GM12878 (cell line): Measurements from ENCODE around the gene SV2A. TPM values are rescaled to one million over a fixed set of nuclear protein-coding genes. Genes with fewer than 3 reads are reported as not detected.

Source experiments
- ATAC-seq: fragments of 200-7000 bp; cut with Tn5 transposase; 3 replicates; pipeline ENCODE4 v1.9.1; 2020; ENCODE audit warnings: mild to moderate bottlenecking, moderate library complexity
- BruUV-seq: library from RNA; stranded (reverse); fragments of 400-500 nt; replicated peaks from 2 replicates; lab custom pipeline; 2021; lab: Mats Ljungman, UMichigan
- CTCF ChIA-PET: fragments of 300-600 bp; sonication (Branson Sonifier 250); formaldehyde crosslinking; extraction: SDS; loops from one replicate; lab custom pipeline; 2021; ENCODE audit warnings: inconsistent platforms; lab: Yijun Ruan, JAX
- POLR2A ChIA-PET: fragments of 350-600 bp; formaldehyde crosslinking; extraction: SDS; loops from one replicate; lab custom pipeline; 2021; ENCODE audit warnings: inconsistent platforms; lab: Charles Lee
- RAD21 ChIA-PET: fragments of 300-600 bp; sonication (Branson Sonifier 250); formaldehyde crosslinking; loops from one replicate; lab custom pipeline; 2023; ENCODE audit warnings: antibody characterized with exemption; ENCODE audit not compliant: unreplicated experiment; lab: Charles Lee
- SMC1A ChIA-PET: fragments of 300-600 bp; sonication (Branson Sonifier 250); formaldehyde crosslinking; loops from one replicate; lab custom pipeline; 2023; ENCODE audit not compliant: unreplicated experiment, uncharacterized antibody; lab: Charles Lee
- DNase-seq: peaks from one replicate; pipeline ENCODE4 v3.0.0-alpha.2; 2011; ENCODE audit warnings: low read depth, low spot score
- FAIRE-seq: peaks from 3 replicates; lab custom pipeline; 2011; peaks lifted over from hg19 to GRCh38; lab: Jason Lieb, UNC
- H2AFZ ChIP-seq: 2 replicates; pipeline ENCODE4 v1.6.0; 2011; ENCODE audit warnings: low read depth, low read length, control low read depth; ENCODE audit not compliant: control insufficient read depth
- H3K27ac ChIP-seq: 2 replicates; pipeline ENCODE4 v1.5.1; 2011; ENCODE audit warnings: control low read depth; ENCODE audit not compliant: control insufficient read depth, insufficient read depth
- H3K27me3 ChIP-seq, 2 experiments: replicated peaks in 1 of 2; 2 replicates each; pipeline versions ENCODE4 v1.6.0 to v1.6.1; 2011; ENCODE audit warnings: low read length in 1 of 2; ENCODE audit not compliant: control insufficient read depth in 2 of 2, insufficient read depth in 2 of 2
- H3K36me3 ChIP-seq, 2 experiments: 2 replicates each; pipeline ENCODE4 v1.5.1; 2011; ENCODE audit warnings: low read length in 1 of 2; ENCODE audit not compliant: control insufficient read depth in 2 of 2, insufficient read depth in 2 of 2
- H3K4me1 ChIP-seq: 2 replicates; pipeline ENCODE4 v1.6.1; 2011; ENCODE audit warnings: mild to moderate bottlenecking, low read length, moderate library complexity, mixed read lengths; ENCODE audit not compliant: control insufficient read depth, insufficient read depth
- H3K4me2 ChIP-seq: 2 replicates; pipeline ENCODE4 v1.6.0; 2011; ENCODE audit warnings: control low read depth; ENCODE audit not compliant: control insufficient read depth, insufficient read depth
- H3K4me3 ChIP-seq: fragments of 200-600 bp; sonication (generic); 2 replicates; pipeline ENCODE4 v1.5.1; 2016
- H3K79me2 ChIP-seq: 2 replicates; pipeline ENCODE4 v1.6.0; 2011; ENCODE audit warnings: low read length; ENCODE audit not compliant: control insufficient read depth, insufficient read depth
- H3K9ac ChIP-seq: 2 replicates; pipeline ENCODE4 v1.8.0; 2011; ENCODE audit warnings: low read length, control low read depth, mixed read lengths; ENCODE audit not compliant: control insufficient read depth, insufficient read depth
- H3K9me3 ChIP-seq: replicated peaks from 3 replicates; pipeline ENCODE4 v1.5.1; 2011; ENCODE audit warnings: mild to moderate bottlenecking, low read length; ENCODE audit not compliant: control insufficient read depth, insufficient read depth
- H4K20me1 ChIP-seq: 2 replicates; pipeline ENCODE4 v1.6.0; 2011; ENCODE audit not compliant: control insufficient read depth, insufficient read depth
- BCLAF1 ChIP-seq: fragments of 450-650 bp; IDR thresholded peaks from 2 replicates; pipeline ENCODE4 v1.6.1; 2017; ENCODE audit warnings: antibody characterized with exemption, mild to moderate bottlenecking, moderate library complexity
- CREB1 ChIP-seq: IDR thresholded peaks from 2 replicates; pipeline ENCODE4 v1.6.1; 2012; ENCODE audit warnings: low read depth, mild to moderate bottlenecking, inconsistent platforms
- EZH2 ChIP-seq: IDR thresholded peaks from 2 replicates; pipeline ENCODE4 v1.6.1; 2012; ENCODE audit warnings: low read depth, mild to moderate bottlenecking, control low read depth, inconsistent platforms, low read length, borderline replicate concordance; ENCODE audit not compliant: control insufficient read depth
- GABPA ChIP-seq: IDR thresholded peaks from 2 replicates; pipeline ENCODE4 v1.6.1; 2014; ENCODE audit warnings: antibody characterized with exemption, low read depth, mild to moderate bottlenecking, inconsistent platforms
- HCFC1 ChIP-seq: fragments of 150-350 bp; IDR thresholded peaks from 2 replicates; pipeline ENCODE4 v1.6.1; 2014; ENCODE audit warnings: low read length
- IKZF2 ChIP-seq, 2 experiments: fragments of 450-650 bp; IDR thresholded peaks; 2 replicates each; pipeline ENCODE4 v1.6.1; 2017; ENCODE audit warnings: mild to moderate bottlenecking in 2 of 2, moderate library complexity in 2 of 2
- MYC ChIP-seq: IDR thresholded peaks from 2 replicates; pipeline ENCODE4 v1.6.1; 2011; ENCODE audit warnings: mild to moderate bottlenecking, low read length, moderate library complexity, inconsistent platforms; ENCODE audit not compliant: insufficient read depth, insufficient replicate concordance, insufficient read length, severe bottlenecking
- NBN ChIP-seq: fragments of 450-650 bp; IDR thresholded peaks from 2 replicates; pipeline ENCODE4 v1.6.1; 2016
- PAX5 ChIP-seq: IDR thresholded peaks from 2 replicates; pipeline ENCODE4 v1.6.1; 2011; ENCODE audit warnings: low read depth, low read length, borderline replicate concordance
- POLR2A ChIP-seq: IDR thresholded peaks from 2 replicates; pipeline ENCODE4 v1.6.1; 2011; ENCODE audit warnings: low read depth, mild to moderate bottlenecking, low read length
- RCOR1 ChIP-seq: conservative IDR thresholded peaks from 2 replicates; pipeline ENCODE4 v1.6.1; 2012; ENCODE audit warnings: low read depth, low read length, improper control_type of control experiment
- SMAD5 ChIP-seq: IDR thresholded peaks from 2 replicates; pipeline ENCODE4 v1.6.1; 2016; ENCODE audit warnings: antibody characterized with exemption, low read depth
- SPI1 ChIP-seq: IDR thresholded peaks from 2 replicates; pipeline ENCODE4 v1.6.1; 2011; ENCODE audit warnings: low read depth, mild to moderate bottlenecking, low read length, moderate library complexity, borderline replicate concordance; ENCODE audit not compliant: insufficient read depth
- SUZ12 ChIP-seq: fragments of 200-600 bp; sonication (generic); IDR thresholded peaks from one replicate; pipeline ENCODE4 v1.6.1; 2018; ENCODE audit warnings: antibody characterized with exemption, mild to moderate bottlenecking; ENCODE audit not compliant: unreplicated experiment
- TAF1 ChIP-seq: IDR thresholded peaks from 2 replicates; pipeline ENCODE4 v1.6.1; 2011; ENCODE audit warnings: mild to moderate bottlenecking, low read depth, low read length, borderline replicate concordance
- YBX1 ChIP-seq: fragments of 450-650 bp; IDR thresholded peaks from 2 replicates; pipeline ENCODE4 v1.6.1; 2016; ENCODE audit warnings: antibody characterized with exemption
- YY1 ChIP-seq: IDR thresholded peaks from 2 replicates; pipeline ENCODE4 v1.6.1; 2011; ENCODE audit warnings: low read depth, mild to moderate bottlenecking, low read length
- WGBS: methylation state at CpG from one replicate; pipeline ENCODE4 v1.1.6; 2016; ENCODE audit warnings: low lambda C conversion rate; ENCODE audit not compliant: insufficient replicate concordance, insufficient coverage; ENCODE audit errors: missing lambda C conversion rate; 5-methylcytosine and 5-hydroxymethylcytosine counted together
- in situ Hi-C: fragments of 300-500 bp; cut with MboI; formaldehyde crosslinking; loops from 9 replicates; pipeline ENCODE4 v1.14.3; 2018; ENCODE audit warnings: mixed read lengths
- intact Hi-C: fragments of 100-400 bp; cut with micrococcal nuclease; formaldehyde crosslinking; loops from one replicate; pipeline ENCODE4 v1.14.2; 2022; ENCODE audit not compliant: unreplicated experiment
- polyA plus RNA-seq, 11 experiments: library from polyadenylated mRNA; depleted of rRNA in 4 of 11; unstranded in 6 of 11; stranded (reverse) in 5 of 11; fragments of >200 nt; fragmentation: Nextera tagmentation in 4 of 11; fragmentation: Illumina TruSeq in 1 of 11; extraction: Ambion mirVana in 4 of 11; extraction: Trizol in 1 of 11; gene quantifications; 1 replicate in 1 of 11; 2 replicates in 10 of 11; pipeline versions ENCODE4 v1.2.1 to v1.2.3, GENCODE V29; 2011 to 2016; ENCODE audit warnings: inconsistent platforms in 2 of 11, missing spikeins in 2 of 11, low read depth in 1 of 11
- total RNA-seq, 4 experiments: library from RNA; depleted of rRNA in 3 of 4; stranded (reverse); fragments of >200 nt in 3 of 4; fragmentation: Illumina TruSeq in 1 of 4; extraction: Trizol in 1 of 4; gene quantifications; 2 replicates each; pipeline versions ENCODE4 v1.2.1 to v1.2.3, GENCODE V29; 2013 to 2021

SV2A gene
- total and polyA plus RNA-seq, 10 of the 15 experiments (the other 5 are each of a cell fraction or from before 2014, with no cell fraction given), result 0.39 to 11.6 (median 5.4) TPM

- TF ChIP-seq RCOR1, result no peak
- peak; percentile 99 for TF ChIP-seq PAX5
- TF ChIP-seq HCFC1, result peak; percentile 80
- TF ChIP-seq NBN, result peak; percentile 74
- peak; percentile 93 for TF ChIP-seq CREB1
- TF ChIP-seq SMAD5, result peak; percentile 96
- TF ChIP-seq YBX1, result no peak
- TF ChIP-seq POLR2A, result peak; percentile 95
- TF ChIP-seq TAF1, result peak; percentile 84
Measured at GRCh38 chr1:149927563-149928400, 10.1 kb upstream of the SV2A start, which contains the start of gene SF3B4 (continued).

GRCh38 chr1:149927056-149927562 lies 9.5 kb upstream of the SV2A start:
- Histone ChIP-seq H3K27me3 (no peaks in the 10 kb centered on the region), H4K20me1 (no peaks in the 10 kb centered on the region), H3K79me2 (peaks cover 28% of the 10 kb centered on the region), H3K27ac (peak overlapping the region; percentile 92), H3K36me3 (peaks cover 7 to 11% of the 10 kb centered on the region in 2 experiments), H3K9me3 (no peaks in the 10 kb centered on the region), H2AFZ (peak overlapping the region; percentile 83), H3K4me3 (peak overlapping the region; percentile 99), H3K4me2 (peak overlapping the region; percentile 85), H3K4me1 (peaks cover 10% of the 10 kb centered on the region), H3K9ac (peak overlapping the region; percentile 93)
- ChIA-PET CTCF (no interaction called here), POLR2A (no interaction called here), SMC1A (interaction anchor here (1.4 kb wide), 1 partner anchor 38 kb away, joined by 3 read pairs; no protein-coding TSS in a partner anchor), RAD21 (no interaction called here)
- TF ChIP-seq EZH2 (no peak), MYC (no peak), SUZ12 (no peak), YY1 (no peak), SPI1 (no peak), IKZF2 (IDR thresholded peaks at IDR 0.05) (no peak), BCLAF1 (no peak), GABPA (no peak)
- FAIRE-seq (peak; percentile 57), ATAC-seq (no peak; the same call in 2 of the 3 replicates), DNase-seq (no peak)
- intact Hi-C loops, result no loop called here
- in situ Hi-C loops, result no loop called here
- no TSS peak for BruUV-seq
- WGBS, result 0% methylated on average over 10 of the region's 10 CpGs
